ENCODE results near the gene OR52I1. TPM values are rescaled to one million over a fixed set of nuclear protein-coding genes. Genes with fewer than 3 reads are reported as not detected.

OR52I1 gene
- total RNA-seq, 1 experiment from 2014 or later = not detected

GRCh38 chr11:4643682-4644081 is 49.8 kb downstream of the OR52I1 start, which contains the start of gene OR51E1:
Gene OR51E1 (plus strand): TSS chr11:4643982. CDS start chr11:4652527, 8,545 bp downstream.
- Histone ChIP-seq H3K27ac (ENCODE audit: low read depth, low read length, poor library complexity, severe bottlenecking) (no peak within 1 kb of the TSS), H3K9me3 (ENCODE audit: low read depth, low read length, poor library complexity, severe bottlenecking) (no peaks in the 10 kb centered on the region), H3K4me1 (ENCODE audit: insufficient read depth, low read length, poor library complexity, severe bottlenecking) (no peaks in the 10 kb centered on the region), H3K27me3 (replicated peaks; ENCODE audit: insufficient read depth, low read depth, low read length, poor library complexity) (no peaks in the 10 kb centered on the region), H3K4me3 (ENCODE audit: low read depth, low read length, poor library complexity, severe bottlenecking) (no peak within 1 kb of the TSS), H3K36me3 (ENCODE audit: insufficient read depth, low read length, poor library complexity, severe bottlenecking) (no peaks in the 10 kb centered on the region)
- TF ChIP-seq EZH2 (IDR thresholded peaks at IDR 0.05; ENCODE audit: borderline replicate concordance, low read depth, low read length, poor library complexity, severe bottlenecking) (no peak), CTCF (conservative IDR thresholded peaks at IDR 0.05; ENCODE audit: low read depth, low read length) (no peak)
- DNase-seq (ENCODE audit: low spot score) = no peak
- ChIA-PET CTCF (no interaction called here), POLR2A (ENCODE audit: low non-redundant PET) (no interaction called here)
- BruUV-seq (replicated peaks) = no TSS peak
- intact Hi-C loops (cut with micrococcal nuclease; ENCODE audit: unreplicated experiment) = no loop called here

DNA sequence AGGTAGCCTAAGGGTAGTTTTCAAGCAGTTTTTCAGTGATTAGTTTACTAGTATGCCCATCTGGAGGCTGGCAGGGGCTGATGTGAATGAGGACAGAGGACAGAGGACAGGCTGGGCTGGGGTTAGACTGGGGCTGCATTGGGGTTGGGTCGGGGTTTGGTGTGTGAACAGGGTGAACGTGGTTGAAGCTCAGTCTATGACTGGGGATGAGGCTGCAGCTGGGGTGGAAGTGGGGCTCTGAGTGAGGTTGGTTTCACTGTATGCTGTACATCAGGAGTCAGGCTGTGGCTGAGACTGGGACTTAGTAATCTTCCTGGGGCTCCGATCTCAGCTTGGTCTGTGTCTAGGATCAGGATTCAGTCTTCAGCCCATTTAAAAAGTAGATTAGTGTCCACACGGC is 50.4 kb downstream of the OR52I1 start:
- POLR2A ChIA-PET (ENCODE audit: low non-redundant PET) = no interaction called here
- Histone ChIP-seq H3K4me3 (ENCODE audit: low read depth, low read length, poor library complexity, severe bottlenecking) (no peak overlapping the region), H3K27ac (ENCODE audit: low read depth, low read length, poor library complexity, severe bottlenecking) (no peak overlapping the region), H3K27me3 (replicated peaks; ENCODE audit: insufficient read depth, low read depth, low read length, poor library complexity) (no peaks in the 10 kb centered on the region), H3K36me3 (ENCODE audit: insufficient read depth, low read length, poor library complexity, severe bottlenecking) (no peaks in the 10 kb centered on the region), H3K4me1 (ENCODE audit: insufficient read depth, low read length, poor library complexity, severe bottlenecking) (no peaks in the 10 kb centered on the region), H3K9me3 (ENCODE audit: low read depth, low read length, poor library complexity, severe bottlenecking) (no peaks in the 10 kb centered on the region)
- no TSS peak for BruUV-seq (replicated peaks)
- TF ChIP-seq CTCF (conservative IDR thresholded peaks at IDR 0.05; ENCODE audit: low read depth, low read length) (no peak), EZH2 (IDR thresholded peaks at IDR 0.05; ENCODE audit: borderline replicate concordance, low read depth, low read length, poor library complexity, severe bottlenecking) (no peak)
- intact Hi-C loops (cut with micrococcal nuclease; ENCODE audit: unreplicated experiment) = no loop called here
- DNase-seq (ENCODE audit: low spot score) = no peak
- CTCF ChIA-PET = no interaction called here

Other genes with a start within 250 kb of the OR52I1 start
- not detected in 2 replicates for gene OR52B4, start 225.7 kb upstream of the OR52I1 start, total RNA-seq (2021)
- gene TRIM21, start 200.3 kb upstream of the OR52I1 start, total RNA-seq (2021) = 5.0 and 5.5 TPM in 2 replicates
- not detected in 2 replicates for gene OR52K2, start 144.7 kb upstream of the OR52I1 start, total RNA-seq (2021)
- not detected in 2 replicates for gene OR52K1, start 111.4 kb upstream of the OR52I1 start, total RNA-seq (2021)
- gene OR52M1, start 48.8 kb upstream of the OR52I1 start, total RNA-seq (2021) = not detected in 2 replicates
- not detected in 2 replicates for gene OR52I2, start 12.3 kb upstream of the OR52I1 start, total RNA-seq (2021)
- 5.7 and 7.1 TPM in 2 replicates for gene TRIM68, start 14.2 kb downstream of the OR52I1 start, total RNA-seq (2021)
- not detected in 2 replicates for gene OR51D1, start 43.4 kb downstream of the OR52I1 start, total RNA-seq (2021)
- not detected in 2 replicates for gene OR51E1, start 49.9 kb downstream of the OR52I1 start, total RNA-seq (2021)
- not detected in 2 replicates for gene OR51E2, start 103.8 kb downstream of the OR52I1 start, total RNA-seq (2021)
- gene MMP26, start 110.7 kb downstream of the OR52I1 start, total RNA-seq (2021) = not detected in 2 replicates
- gene OR51F1, start 175.9 kb downstream of the OR52I1 start, total RNA-seq (2021) = not detected in 2 replicates
- gene OR52R1, start 210.3 kb downstream of the OR52I1 start, total RNA-seq (2021) = not detected in 2 replicates
- gene OR51F2, start 227.3 kb downstream of the OR52I1 start, total RNA-seq (2021) = not detected in 2 replicates